Brain microvascular endothelial cell (primary cell): Measurements from ENCODE around the gene EPB41L4B.

ENCODE experiments used
- DNase-seq: peaks from one replicate; pipeline ENCODE4 v3.0.0-alpha.2; 2020
- H3K27ac ChIP-seq: fragments of 250-450 bp; sonication (Bioruptor Pico); 2 replicates; pipeline ENCODE4 v1.5.1; 2020; ENCODE audit warnings: mild to moderate bottlenecking, moderate library complexity
- H3K27me3 ChIP-seq: fragments of 250-450 bp; sonication (Bioruptor Pico); replicated peaks from 2 replicates; pipeline ENCODE4 v1.5.1; 2020; ENCODE audit warnings: mild to moderate bottlenecking
- H3K36me3 ChIP-seq: fragments of 250-450 bp; sonication (Bioruptor Pico); replicated peaks from 2 replicates; pipeline ENCODE4 v1.5.1; 2020; ENCODE audit warnings: mild to moderate bottlenecking
- H3K4me3 ChIP-seq: 2 replicates; pipeline ENCODE4 v1.5.1; 2011; ENCODE audit warnings: low read depth, mild to moderate bottlenecking, control low read depth, low read length, moderate library complexity
- in situ Hi-C: cut with HindIII; loops from 2 replicates; pipeline ENCODE4 v1.10.0; 2017; ENCODE audit warnings: low sequenced_read_pairs, low pct_ligation_motif_present
- TF ChIP-seq, protein P1 (sequence below): IDR thresholded peaks from 2 replicates; pipeline ENCODE4 v1.5.1; 2011; ENCODE audit warnings: low read depth, mild to moderate bottlenecking, moderate library complexity, low read length, control low read depth, inconsistent platforms; ENCODE audit errors: missing control alignments

The EPB41L4B gene

DNA sequence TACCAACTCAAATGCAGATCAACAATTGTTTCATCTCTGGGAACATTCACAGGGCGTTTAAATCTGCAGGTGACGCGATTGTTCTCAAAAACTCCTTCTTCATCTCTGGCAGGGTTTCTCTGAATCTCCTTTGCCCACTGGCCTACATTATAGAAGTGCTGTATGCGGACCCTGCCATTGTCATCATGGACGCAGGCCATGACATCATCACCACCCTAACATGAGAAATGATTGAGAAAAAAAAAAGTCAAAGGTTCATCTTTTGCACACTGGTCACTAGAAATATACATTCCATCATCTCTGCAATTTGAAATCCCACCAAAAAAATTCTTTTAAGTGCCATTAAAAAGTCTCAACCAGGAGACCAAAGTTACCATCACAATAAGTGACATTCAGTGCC is 179.5 kb downstream of the EPB41L4B start:
- TF ChIP-seq, protein P1, sequence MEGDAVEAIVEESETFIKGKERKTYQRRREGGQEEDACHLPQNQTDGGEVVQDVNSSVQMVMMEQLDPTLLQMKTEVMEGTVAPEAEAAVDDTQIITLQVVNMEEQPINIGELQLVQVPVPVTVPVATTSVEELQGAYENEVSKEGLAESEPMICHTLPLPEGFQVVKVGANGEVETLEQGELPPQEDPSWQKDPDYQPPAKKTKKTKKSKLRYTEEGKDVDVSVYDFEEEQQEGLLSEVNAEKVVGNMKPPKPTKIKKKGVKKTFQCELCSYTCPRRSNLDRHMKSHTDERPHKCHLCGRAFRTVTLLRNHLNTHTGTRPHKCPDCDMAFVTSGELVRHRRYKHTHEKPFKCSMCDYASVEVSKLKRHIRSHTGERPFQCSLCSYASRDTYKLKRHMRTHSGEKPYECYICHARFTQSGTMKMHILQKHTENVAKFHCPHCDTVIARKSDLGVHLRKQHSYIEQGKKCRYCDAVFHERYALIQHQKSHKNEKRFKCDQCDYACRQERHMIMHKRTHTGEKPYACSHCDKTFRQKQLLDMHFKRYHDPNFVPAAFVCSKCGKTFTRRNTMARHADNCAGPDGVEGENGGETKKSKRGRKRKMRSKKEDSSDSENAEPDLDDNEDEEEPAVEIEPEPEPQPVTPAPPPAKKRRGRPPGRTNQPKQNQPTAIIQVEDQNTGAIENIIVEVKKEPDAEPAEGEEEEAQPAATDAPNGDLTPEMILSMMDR = no peak
- H3K36me3 ChIP-seq = no peaks in the 10 kb centered on the region
- no peaks in the 10 kb centered on the region for H3K27me3 ChIP-seq
- in situ Hi-C loops = no loop called here
- H3K4me3 ChIP-seq = no peak overlapping the region
- DNase-seq = no peak
- H3K27ac ChIP-seq = no peak overlapping the region

GRCh38 chr9:109139851-109140250 is 181.0 kb downstream of the EPB41L4B start:
- H3K36me3 ChIP-seq = no peaks in the 10 kb centered on the region
- no peaks in the 10 kb centered on the region for H3K27me3 ChIP-seq
- H3K27ac ChIP-seq = no peak overlapping the region
- in situ Hi-C loops = no loop called here
- DNase-seq = no peak
- no peak overlapping the region for H3K4me3 ChIP-seq
- TF ChIP-seq, protein P1 = no peak

DNA sequence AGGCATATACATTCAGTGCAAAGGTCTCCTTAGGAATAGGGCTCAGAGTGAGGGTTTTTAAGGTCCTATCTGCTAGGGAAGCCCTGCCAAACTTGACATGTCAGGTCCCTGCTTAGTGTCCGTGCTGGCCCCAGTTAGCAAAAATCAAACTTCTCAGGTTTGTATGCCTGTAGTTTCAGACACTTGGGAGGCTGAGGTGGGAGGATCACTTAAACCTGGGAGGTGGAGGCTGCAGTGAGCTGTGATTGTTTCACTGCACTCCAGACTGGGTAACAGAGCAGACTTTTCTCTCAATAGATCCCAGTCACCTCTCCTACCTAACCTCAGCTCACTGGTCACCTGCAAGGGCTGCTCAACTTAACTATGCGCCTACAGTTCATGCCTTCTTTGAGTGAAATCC is 182.4 kb downstream of the EPB41L4B start:
- in situ Hi-C loops = no loop called here
- H3K4me3 ChIP-seq = no peak overlapping the region
- DNase-seq = no peak
- TF ChIP-seq, protein P1 = no peak
- H3K27me3 ChIP-seq = no peaks in the 10 kb centered on the region
- no peak overlapping the region for H3K27ac ChIP-seq
- no peaks in the 10 kb centered on the region for H3K36me3 ChIP-seq

DNA sequence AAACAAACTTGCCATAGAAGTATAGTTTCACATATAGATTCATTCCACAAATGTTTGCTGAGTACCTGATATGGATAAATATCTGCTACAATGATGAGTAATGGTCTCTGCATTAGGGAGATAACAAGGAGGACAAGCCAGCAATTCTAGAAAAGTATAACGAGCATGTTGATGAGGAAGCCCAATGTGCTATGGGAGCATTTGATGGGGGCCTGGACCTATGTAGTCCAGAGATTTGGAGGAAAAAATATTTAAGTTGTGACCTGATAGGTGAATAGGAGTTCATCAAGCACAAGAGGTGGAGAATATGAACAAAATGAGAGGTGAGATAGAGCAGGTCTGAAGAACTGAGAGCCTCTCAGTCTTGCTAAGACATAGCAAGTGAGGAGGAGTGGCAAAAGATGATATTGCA is 186.7 kb downstream of the EPB41L4B start:
- H3K27ac ChIP-seq = no peak overlapping the region
- TF ChIP-seq, protein P1 = no peak
- DNase-seq = no peak
- in situ Hi-C loops = no loop called here
- no peaks in the 10 kb centered on the region for H3K27me3 ChIP-seq
- H3K36me3 ChIP-seq = no peaks in the 10 kb centered on the region
- no peak overlapping the region for H3K4me3 ChIP-seq

- Histone ChIP-seq H3K4me3 (no peak overlapping the region), H3K27me3 (no peaks in the 10 kb centered on the region), H3K27ac (no peak overlapping the region), H3K36me3 (no peaks in the 10 kb centered on the region)
- no peak for DNase-seq
- TF ChIP-seq, protein P1 = no peak
- in situ Hi-C loops = no loop called here
Measured at GRCh38 chr9:109133533-109133932, 187.3 kb downstream of the EPB41L4B start.

- DNase-seq = no peak
- TF ChIP-seq, protein P1 = no peak
- Histone ChIP-seq H3K4me3 (no peak overlapping the region), H3K27me3 (no peaks in the 10 kb centered on the region), H3K36me3 (no peaks in the 10 kb centered on the region), H3K27ac (no peak overlapping the region)
- in situ Hi-C loops = no loop called here
Measured at GRCh38 chr9:109132567-109133021, 188.3 kb downstream of the EPB41L4B start.
